ENCODE data around the gene MECR. TPM values are rescaled to one million over a fixed set of nuclear protein-coding genes. Genes with fewer than 3 reads are reported as not detected.

The MECR gene
- total RNA-seq, 6 donors from 2014 or later, result 16.7 to 30.1 (median 18.5) TPM

DNA sequence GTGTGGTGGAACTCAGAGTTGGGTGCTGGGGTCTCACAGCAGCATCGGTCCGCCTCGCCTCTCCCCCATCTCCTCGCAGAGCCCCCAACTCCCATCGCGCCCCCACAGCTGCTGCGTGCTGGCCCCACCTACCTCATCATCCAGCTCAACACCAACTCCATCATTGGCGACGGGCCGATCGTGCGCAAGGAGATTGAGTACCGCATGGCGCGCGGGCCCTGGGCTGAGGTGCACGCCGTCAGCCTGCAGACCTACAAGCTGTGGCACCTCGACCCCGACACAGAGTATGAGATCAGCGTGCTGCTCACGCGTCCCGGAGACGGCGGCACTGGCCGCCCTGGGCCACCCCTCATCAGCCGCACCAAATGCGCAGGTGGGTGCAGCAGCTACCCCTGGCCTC is 29.8 kb upstream of the MECR start:
- Histone ChIP-seq H3K4me3 (no peak overlapping the region), H3K27me3 (no peaks in the 10 kb centered on the region), H3K36me3 (no peaks in the 10 kb centered on the region), H3K27ac (no peak overlapping the region), H3K4me1 (peaks cover 11 to 14% (median 11%) of the 10 kb centered on the region in 4 donors), H3K9me3 (no peaks in the 10 kb centered on the region)
- TF ChIP-seq CTCF (IDR thresholded peaks at IDR 0.05), result no peak
- TF ChIP-seq EP300 (IDR thresholded peaks at IDR 0.05), result no peak
- TF ChIP-seq POLR2AphosphoS5 (IDR thresholded peaks at IDR 0.05), result no peak
- TF ChIP-seq POLR2A (IDR thresholded peaks at IDR 0.05), result no peak
- ATAC-seq (ENCODE audit: low FRiP score in 2 of 2), result no peak
- peak in 1 of 2 donors; percentile 78 for DNase-seq
- 51 to 76% methylated on average over 2 to 29 of the region's 29 CpGs for WGBS, 2 donors

- 16 to 50% methylated on average over 7 to 36 of the region's 56 CpGs for WGBS, 2 donors
- ATAC-seq (ENCODE audit: low FRiP score in 2 of 2), result peak; percentile 41 to 88
Observed at GRCh38 chr1:29259802-29260441, 29.2 kb upstream of the MECR start.

GRCh38 chr1:29258976-29259801 is 28.5 kb upstream of the MECR start:
- Histone ChIP-seq H3K4me1 (peaks cover 11 to 14% (median 11%) of the 10 kb centered on the region in 4 donors), H3K9me3 (no peaks in the 10 kb centered on the region), H3K27me3 (no peaks in the 10 kb centered on the region), H3K4me3 (peak overlapping the region in 3 of 4 donors; percentile 41 to 54 (median 48)), H3K27ac (no peak overlapping the region), H3K36me3 (no peaks in the 10 kb centered on the region)
- TF ChIP-seq POLR2A (IDR thresholded peaks at IDR 0.05) (no peak), CTCF (IDR thresholded peaks at IDR 0.05) (no peak), EP300 (IDR thresholded peaks at IDR 0.05) (no peak), POLR2AphosphoS5 (IDR thresholded peaks at IDR 0.05) (no peak)
- ATAC-seq (ENCODE audit: low FRiP score in 2 of 2), result peak; percentile 4 to 46
- DNase-seq, result peak in 1 of 2 donors; percentile 86
- 8 to 39% methylated on average over 13 to 33 of the region's 38 CpGs for WGBS, 2 donors

More at GRCh38 chr1:29259802-29260441, 29.2 kb upstream of the MECR start:
- no peak for TF ChIP-seq EP300 (IDR thresholded peaks at IDR 0.05)
- TF ChIP-seq POLR2AphosphoS5 (IDR thresholded peaks at IDR 0.05), result no peak
- no peak for TF ChIP-seq CTCF (IDR thresholded peaks at IDR 0.05)
- no peak for TF ChIP-seq POLR2A (IDR thresholded peaks at IDR 0.05)
- Histone ChIP-seq H3K36me3 (no peaks in the 10 kb centered on the region), H3K27me3 (no peaks in the 10 kb centered on the region), H3K9me3 (no peaks in the 10 kb centered on the region), H3K4me1 (peaks cover 11 to 14% (median 11%) of the 10 kb centered on the region in 4 donors), H3K27ac (no peak overlapping the region), H3K4me3 (peak overlapping the region; percentile 22 to 54 (median 44))
- peak; percentile 45 to 91 for DNase-seq

DNA sequence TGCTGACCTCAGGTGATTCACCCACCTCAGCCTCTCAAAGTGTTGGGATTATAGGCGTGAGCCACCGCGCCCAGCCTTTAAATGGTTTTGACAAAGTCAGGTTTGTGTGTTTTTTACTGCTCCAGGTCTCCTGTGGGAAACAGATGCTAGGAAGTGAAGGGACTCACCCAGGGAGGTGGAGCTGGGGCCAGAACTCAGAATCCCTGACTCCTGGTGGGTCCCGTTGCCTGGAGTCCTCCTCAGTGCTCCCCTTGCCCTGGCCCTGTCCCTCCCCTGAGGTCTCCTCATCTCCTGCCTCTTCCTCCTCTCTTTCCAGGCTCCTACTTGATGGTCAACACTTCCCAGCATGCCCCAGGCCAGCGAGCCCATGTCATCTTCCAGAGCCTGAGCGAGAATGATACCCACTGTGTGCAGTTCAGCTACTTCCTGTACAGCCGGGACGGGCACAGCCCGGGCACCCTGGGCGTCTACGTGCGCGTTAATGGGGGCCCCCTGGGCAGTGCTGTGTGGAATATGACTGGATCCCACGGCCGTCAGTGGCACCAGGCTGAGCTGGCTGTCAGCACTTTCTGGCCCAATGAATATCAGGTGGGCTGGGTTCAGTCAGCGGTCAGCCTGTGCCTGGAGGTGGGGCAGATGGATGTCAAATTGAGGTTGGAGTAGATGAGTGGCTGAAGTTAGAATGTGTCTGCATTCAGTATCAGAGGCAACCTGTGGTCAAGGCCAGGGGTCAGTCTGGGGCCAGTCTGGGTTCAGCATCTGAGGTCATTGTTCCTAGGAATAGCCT is 27.6 kb upstream of the MECR start:
- Histone ChIP-seq H3K4me3 (no peak overlapping the region), H3K27me3 (no peaks in the 10 kb centered on the region), H3K27ac (no peak overlapping the region), H3K9me3 (no peaks in the 10 kb centered on the region), H3K4me1 (peaks cover 11 to 14% (median 11%) of the 10 kb centered on the region in 4 donors), H3K36me3 (no peaks in the 10 kb centered on the region)
- ATAC-seq (ENCODE audit: low FRiP score in 2 of 2) (no peak), DNase-seq (no peak)
- WGBS, 2 donors, result 81 to 87% methylated on average over 10 to 16 of the region's 16 CpGs
- no peak for TF ChIP-seq EP300 (IDR thresholded peaks at IDR 0.05)
- TF ChIP-seq POLR2AphosphoS5 (IDR thresholded peaks at IDR 0.05), result no peak
- TF ChIP-seq POLR2A (IDR thresholded peaks at IDR 0.05), result no peak
- no peak for TF ChIP-seq CTCF (IDR thresholded peaks at IDR 0.05)

All from upper lobe of left lung (tissue), 6 donors.